ENCODE measurements around the gene IL17D.

IL17D gene

GRCh38 chr13:20691616-20692015 is 11.9 kb upstream of the IL17D start:
- no peak for DNase-seq

- DNase-seq = no peak
Observed at GRCh38 chr13:20696073-20696472, 7.4 kb upstream of the IL17D start.

- no peak for DNase-seq
Observed at GRCh38 chr13:20699715-20700114, 3.8 kb upstream of the IL17D start.

GRCh38 chr13:20700288-20700687 is 3.2 kb upstream of the IL17D start:
- no peak for DNase-seq

- DNase-seq = no peak
Observed at GRCh38 chr13:20701461-20701860, 2.0 kb upstream of the IL17D start.

- no peak for DNase-seq
Observed at GRCh38 chr13:20702530-20702914, 977 bp upstream of the IL17D start.

- peak; percentile 35 to 74 (median 55) for DNase-seq
Observed at GRCh38 chr13:20703780-20704458, 420 bp downstream of the IL17D start.

GRCh38 chr13:20704459-20705069 is 1.1 kb downstream of the IL17D start:
- no peak for DNase-seq

GRCh38 chr13:20706661-20707060 is 3.2 kb downstream of the IL17D start:
- DNase-seq = no peak

GRCh38 chr13:20708216-20708615 is 4.7 kb downstream of the IL17D start:
- DNase-seq = no peak

- no peak for DNase-seq
Observed at GRCh38 chr13:20709369-20709768, 5.9 kb downstream of the IL17D start.

- no peak for DNase-seq
Observed at GRCh38 chr13:20709782-20710181, 6.3 kb downstream of the IL17D start.

- DNase-seq = no peak
Observed at GRCh38 chr13:20711301-20712044, 8.0 kb downstream of the IL17D start.

- DNase-seq = no peak
Observed at GRCh38 chr13:20713014-20713376, 9.5 kb downstream of the IL17D start.

GRCh38 chr13:20713751-20714150 is 10.3 kb downstream of the IL17D start:
- DNase-seq = no peak

- DNase-seq = no peak
Observed at GRCh38 chr13:20714161-20714560, 10.7 kb downstream of the IL17D start.

GRCh38 chr13:20714563-20715329 is 11.2 kb downstream of the IL17D start:
- no peak for DNase-seq

- no peak for DNase-seq
Observed at GRCh38 chr13:20715330-20715712, 11.8 kb downstream of the IL17D start.

- no peak for DNase-seq
Observed at GRCh38 chr13:20716951-20717350, 13.5 kb downstream of the IL17D start.

GRCh38 chr13:20717581-20718542 is 14.4 kb downstream of the IL17D start:
- no peak for DNase-seq

GRCh38 chr13:20718958-20719566 is 15.6 kb downstream of the IL17D start:
- no peak for DNase-seq

GRCh38 chr13:20719783-20720182 is 16.3 kb downstream of the IL17D start:
- DNase-seq = no peak
